NCI-H2196 (cell line): ENCODE results near the gene ZNF692.
"Not testable (repeated sequence)": the region's sequence is repeated elsewhere in the genome, so short reads cannot be mapped to it uniquely, and the experiment has no call there.

ENCODE experiments used
- DNase-seq: peaks from one replicate; lab custom pipeline; 2025; ENCODE audit not compliant: unreplicated experiment; lab: John Stamatoyannopoulos, UW

ZNF692 gene

GRCh38 chr1:248849637-248850036, 9.2 kb downstream of the ZNF692 start:
- DNase-seq = no peak

DNA sequence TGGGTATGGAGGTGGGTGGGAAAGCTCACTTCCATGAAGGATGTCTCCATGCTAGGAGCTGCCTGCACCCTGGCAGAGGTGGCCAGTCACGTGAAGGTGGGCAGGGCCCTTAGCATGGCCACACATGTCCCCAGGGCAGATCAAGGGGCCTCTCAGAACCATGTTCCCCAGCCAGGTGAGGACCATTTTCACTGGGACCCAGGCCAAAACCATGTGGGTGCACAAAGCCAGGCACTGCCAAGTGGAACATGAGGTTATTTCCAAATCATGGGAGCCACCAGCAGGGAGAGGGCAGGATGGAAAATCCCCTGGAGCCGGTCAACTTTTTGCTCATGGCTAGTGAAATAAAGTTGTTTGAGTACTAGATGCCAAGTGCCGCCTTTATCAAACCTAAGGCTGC, 9.7 kb downstream of the ZNF692 start:
- no peak for DNase-seq

DNA sequence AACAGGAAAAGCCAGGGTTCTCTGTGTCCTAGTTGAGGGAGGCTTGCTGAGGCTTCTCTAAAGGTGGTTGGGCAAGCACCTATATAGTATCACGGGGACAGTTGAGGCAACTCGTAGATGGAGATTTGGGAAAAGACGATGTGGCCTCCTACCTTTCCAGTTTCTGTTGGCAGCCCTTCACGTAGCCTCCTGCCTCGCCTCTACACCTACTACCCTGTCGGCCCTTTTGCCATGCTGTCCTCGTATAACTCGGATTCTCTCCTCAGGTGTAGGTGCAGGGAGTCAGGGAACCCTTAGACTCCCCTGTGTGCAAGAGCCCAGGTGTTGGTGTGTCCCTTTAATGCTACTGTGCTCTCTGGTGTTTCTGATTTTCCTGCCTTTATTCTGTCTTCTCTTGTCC, 10.3 kb downstream of the ZNF692 start:
- no peak for DNase-seq

GRCh38 chr1:248847956-248848561, 10.8 kb downstream of the ZNF692 start:
- no peak for DNase-seq

DNA sequence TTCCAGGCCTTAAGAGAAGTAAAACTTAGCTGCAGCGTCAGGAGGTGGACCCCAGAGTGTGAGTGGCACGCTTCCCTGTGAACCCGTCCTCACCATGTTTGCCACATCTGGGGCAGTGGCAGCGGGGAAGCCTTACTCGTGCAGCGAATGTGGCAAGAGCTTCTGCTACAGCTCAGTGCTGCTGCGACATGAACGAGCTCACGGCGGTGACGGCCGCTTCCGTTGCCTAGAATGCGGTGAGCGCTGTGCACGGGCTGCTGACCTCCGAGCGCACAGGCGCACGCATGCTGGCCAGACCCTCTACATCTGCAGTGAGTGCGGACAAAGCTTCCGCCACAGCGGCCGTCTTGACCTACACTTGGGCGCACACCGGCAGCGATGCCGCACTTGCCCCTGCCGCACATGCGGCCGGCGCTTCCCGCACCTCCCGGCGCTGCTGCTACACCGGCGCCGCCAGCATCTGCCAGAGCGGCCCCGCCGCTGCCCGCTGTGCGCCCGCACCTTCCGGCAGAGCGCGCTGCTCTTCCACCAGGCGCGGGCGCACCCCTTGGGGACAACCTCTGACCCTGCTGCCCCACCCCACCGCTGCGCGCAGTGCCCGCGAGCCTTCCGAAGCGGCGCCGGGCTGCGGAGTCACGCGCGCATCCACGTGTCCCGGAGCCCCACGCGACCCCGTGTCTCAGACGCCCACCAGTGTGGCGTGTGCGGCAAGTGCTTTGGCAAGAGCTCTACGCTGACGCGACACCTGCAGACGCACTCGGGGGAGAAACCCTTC, 11.5 kb downstream of the ZNF692 start:
- DNase-seq = no peak

DNA sequence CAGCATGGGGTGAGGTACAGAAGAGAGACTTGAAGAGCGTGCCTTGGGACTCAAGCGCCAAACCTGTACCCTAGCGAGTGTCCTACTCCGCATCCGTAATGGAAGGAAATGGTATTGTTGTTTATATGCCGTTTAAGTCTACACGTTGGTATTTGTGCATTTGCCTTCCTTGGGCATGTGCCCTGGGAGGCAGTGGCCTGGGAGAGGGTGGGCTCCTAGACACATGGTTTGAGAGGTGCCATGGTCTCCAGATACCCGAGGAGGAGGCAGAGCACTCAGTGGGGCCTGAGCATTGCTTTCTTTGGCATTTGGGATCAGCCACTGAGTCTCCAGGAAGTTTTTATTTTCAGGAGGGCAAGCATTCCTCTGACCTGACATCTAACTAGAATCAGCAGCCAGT, 14.4 kb downstream of the ZNF692 start:
- DNase-seq = no peak

DNA sequence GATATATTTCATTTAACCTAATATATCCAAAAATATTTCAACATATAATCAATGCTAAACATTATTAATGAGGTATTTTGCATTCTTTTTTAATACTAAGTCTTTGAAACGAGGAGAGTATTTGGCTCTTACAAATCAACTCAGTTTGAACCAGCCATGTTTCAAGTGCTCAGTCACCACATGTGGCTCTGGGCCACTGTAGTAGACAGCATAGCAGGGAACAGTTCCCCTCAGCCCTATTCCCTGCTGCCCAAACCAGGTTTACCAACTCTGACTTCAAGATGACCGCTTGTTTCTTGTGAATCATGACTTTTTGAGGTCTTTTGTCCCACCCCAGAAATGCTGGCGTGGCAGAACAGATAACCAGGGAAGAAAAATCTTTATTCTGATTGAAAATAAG, 15.2 kb downstream of the ZNF692 start:
- no peak for DNase-seq

- no peak for DNase-seq
Observed at GRCh38 chr1:248842781-248843331, 16.0 kb downstream of the ZNF692 start.

DNA sequence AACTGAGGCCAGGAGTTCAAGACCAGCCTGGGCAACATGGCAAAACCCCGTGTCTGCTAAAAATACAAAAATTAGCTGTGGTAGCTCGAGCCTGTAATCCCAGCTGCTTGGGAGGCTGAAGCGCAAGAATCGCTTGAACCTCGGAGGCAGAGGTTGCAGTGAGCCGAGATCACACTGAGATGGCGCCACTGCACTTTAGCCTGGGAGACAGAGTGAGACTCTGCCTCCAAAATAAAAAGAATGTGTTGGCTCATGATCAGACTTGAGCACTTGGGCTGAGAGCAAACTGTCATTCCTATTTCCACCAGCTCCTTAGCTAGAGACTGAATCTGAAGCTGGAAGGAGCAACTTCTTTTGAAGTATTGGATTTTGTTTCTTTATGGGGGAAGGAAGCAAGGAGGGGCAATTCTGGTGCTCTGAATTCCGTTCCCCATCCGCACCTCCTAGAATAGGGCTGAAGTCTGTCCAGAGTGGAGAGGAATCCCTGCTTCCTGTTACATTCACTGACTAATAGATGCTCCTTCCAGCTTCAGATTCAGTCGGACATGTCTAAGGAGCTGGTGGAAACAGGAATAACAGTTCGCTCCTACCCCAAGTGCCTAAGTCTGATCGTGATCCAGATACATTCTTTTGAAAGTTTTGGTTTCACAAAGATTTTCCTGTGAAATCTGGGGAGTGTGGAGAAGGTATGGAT, 17.0 kb downstream of the ZNF692 start:
- DNase-seq = peak; percentile 30

DNA sequence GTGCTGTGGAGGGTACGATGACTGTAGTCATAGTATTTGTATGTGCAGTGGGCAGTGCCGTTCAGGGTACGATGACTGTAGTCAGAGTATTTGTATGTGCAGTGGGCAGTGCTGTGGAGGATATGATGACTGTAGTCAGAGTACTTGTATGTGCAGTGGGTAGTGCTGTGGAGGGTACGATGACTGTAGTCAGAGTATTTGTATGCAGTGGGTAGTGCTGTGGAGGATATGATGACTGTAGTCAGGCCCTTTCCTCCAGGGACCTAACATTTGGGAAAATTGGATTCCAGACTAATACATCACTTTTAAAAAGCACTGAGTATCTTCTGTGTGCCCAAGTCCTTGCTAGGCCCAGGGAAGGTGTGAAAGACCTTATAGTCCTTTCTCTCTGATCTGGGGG, 17.9 kb downstream of the ZNF692 start:
- DNase-seq = no peak

GRCh38 chr1:248839168-248839555, 19.7 kb downstream of the ZNF692 start:
- no peak for DNase-seq

DNA sequence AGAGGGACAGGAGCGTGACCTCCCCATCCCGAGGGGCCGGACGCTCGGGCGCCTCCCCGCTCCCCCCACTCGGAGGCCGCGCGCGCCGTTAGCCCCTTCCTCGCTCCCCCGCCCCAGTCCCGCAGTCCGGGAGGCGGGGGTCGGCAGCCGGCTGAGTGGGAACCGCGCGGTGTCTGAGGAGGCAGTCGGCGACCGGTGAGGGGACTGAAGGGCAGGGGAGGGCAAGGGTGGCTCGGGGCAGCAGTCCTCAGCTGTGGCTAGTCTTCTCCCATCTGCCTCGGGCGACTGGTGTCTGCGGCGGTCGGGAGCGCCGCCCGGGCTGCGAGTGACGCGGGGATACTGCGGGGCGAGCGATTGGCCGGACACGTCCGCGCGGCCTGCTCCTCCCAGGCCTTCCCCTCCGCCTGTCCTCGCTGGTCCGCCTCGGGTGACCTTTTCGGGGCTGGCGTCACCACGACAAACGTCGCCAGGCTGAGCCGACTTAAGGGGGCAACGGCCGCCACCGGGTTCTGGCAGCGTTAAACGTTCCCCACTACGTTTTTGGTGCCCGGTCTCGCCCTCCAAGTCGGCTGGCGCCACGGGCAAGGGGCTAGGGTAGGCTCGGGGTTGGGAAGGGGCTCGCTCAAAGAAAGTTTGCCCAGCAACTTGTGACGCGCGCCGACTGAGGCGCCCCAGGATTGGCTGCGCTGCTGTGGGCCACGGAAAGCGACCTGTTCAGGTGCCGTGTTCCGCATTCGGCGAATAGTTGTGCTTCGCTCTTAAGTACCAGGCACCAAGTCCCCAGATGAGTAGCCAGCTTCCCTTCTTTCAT, 20.3 kb downstream of the ZNF692 start:
- DNase-seq = peak; percentile 73

- peak; percentile 92 for DNase-seq
Observed at GRCh38 chr1:248837781-248838356, 21.0 kb downstream of the ZNF692 start, which contains the start of gene ZNF672. TSS of gene ZNF672 (plus strand) at chr1:248838224. CDS start at chr1:248847275, 9,051 bp downstream.

DNA sequence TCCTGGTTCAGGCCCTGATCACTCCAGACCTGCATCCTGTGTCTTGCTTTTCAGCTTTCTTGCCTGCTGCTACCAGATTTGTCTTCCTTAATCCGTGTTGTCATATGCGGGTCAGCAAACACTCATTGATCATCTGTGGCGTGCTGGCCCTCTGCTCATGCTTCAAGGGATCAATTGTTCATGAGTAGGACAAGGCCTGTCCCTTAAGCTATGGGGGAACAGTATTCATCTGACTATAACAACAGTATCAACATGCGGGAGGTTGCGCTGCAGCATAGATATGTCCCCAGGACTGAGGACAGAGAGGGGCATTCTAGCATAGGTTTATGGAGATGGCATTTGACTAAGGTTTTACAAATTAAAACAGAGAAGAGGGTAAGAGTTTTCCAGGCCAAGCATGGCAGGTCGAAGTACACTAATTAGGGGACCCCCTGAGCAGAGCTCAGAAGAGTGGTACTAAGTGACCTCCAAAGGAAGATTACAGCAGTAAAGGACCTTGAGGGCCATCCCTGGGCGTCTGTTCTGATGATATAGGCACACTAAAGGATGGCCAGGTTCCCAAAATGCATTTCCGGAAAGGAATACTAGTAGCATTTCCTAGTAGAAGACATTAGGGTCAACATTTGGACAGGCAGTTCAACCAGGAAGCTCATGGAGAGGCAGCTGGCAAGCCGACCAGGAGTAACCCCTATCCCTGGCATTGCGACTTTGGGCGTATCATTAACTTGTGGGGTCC, 21.7 kb downstream of the ZNF692 start:
- no peak for DNase-seq

- no peak for DNase-seq
Observed at GRCh38 chr1:248834343-248834940, 24.4 kb downstream of the ZNF692 start.

DNA sequence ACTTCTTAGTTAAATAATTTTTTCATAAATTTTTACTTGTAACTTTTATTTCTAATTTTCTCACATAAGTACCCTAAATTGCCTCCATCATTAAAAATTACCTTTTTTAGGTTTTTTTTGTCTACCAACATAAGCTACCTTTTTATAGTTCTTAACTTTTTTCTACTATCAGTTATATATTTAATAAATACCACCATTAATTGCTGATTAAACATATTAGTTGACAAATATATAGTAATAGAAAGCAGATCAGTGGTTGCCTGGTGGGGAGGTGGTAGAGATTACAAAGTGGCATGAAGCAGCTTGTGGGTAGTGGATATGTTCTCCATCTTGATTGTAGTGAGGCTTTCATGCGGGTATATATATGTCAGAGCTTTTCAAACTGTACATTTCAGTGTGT, 27.0 kb downstream of the ZNF692 start:
- no peak for DNase-seq

DNA sequence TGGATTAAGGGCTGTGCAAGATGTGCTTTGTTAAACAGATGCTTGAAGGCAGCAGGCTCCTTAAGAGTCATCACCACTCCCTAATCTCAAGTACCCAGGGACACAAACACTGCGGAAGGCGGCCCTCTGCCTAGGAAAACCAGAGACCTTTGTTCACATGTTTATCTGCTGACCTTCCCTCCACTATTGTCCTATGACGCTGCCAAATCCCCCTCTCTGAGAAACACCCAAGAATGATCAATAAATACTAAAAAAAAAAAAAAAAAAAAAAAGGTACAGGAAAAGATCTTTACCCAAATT, 28.2 kb downstream of the ZNF692 start:
- DNase-seq = not testable (repeated sequence)

GRCh38 chr1:248828845-248829244, 30.0 kb downstream of the ZNF692 start:
- peak; percentile 40 for DNase-seq

- peak; percentile 77 for DNase-seq
Observed at GRCh38 chr1:248825909-248826760, 32.8 kb downstream of the ZNF692 start, which contains the start of gene SH3BP5L. TSS of gene SH3BP5L (minus strand) at chr1:248825915. CDS start at chr1:248824935, 980 bp downstream.
